HepG2 (cell line): ENCODE results near the gene LDLRAD3. TPM values are rescaled to one million over a fixed set of nuclear protein-coding genes. Genes with fewer than 3 reads are reported as not detected.
"Not testable (repeated sequence)": the region's sequence is repeated elsewhere in the genome, so short reads cannot be mapped to it uniquely, and the experiment has no call there.

ENCODE experiments used
- ATAC-seq: fragments of 200-7000 bp; cut with Tn5 transposase; 3 replicates; pipeline ENCODE4 v1.9.1; 2020; ENCODE audit warnings: mild to moderate bottlenecking, moderate library complexity
- BruUV-seq: library from RNA; stranded (reverse); fragments of 400-500 nt; replicated peaks from 2 replicates; lab custom pipeline; 2021; lab: Mats Ljungman, UMichigan
- CTCF ChIA-PET: fragments of 300-600 bp; formaldehyde crosslinking; extraction: SDS; loops from one replicate; lab custom pipeline; 2021; ENCODE audit warnings: low total read pairs, inconsistent platforms, low intra/inter-chr PET ratio; lab: Yijun Ruan, JAX
- POLR2A ChIA-PET: fragments of 350-600 bp; sonication (Branson Sonifier 250); formaldehyde crosslinking; loops from one replicate; lab custom pipeline; 2020; ENCODE audit warnings: antibody characterized with exemption, inconsistent platforms; lab: Yijun Ruan, JAX
- DNase-seq: peaks from one replicate; pipeline ENCODE4 v3.0.0-alpha.2; 2015; ENCODE audit warnings: low spot score
- FAIRE-seq: peaks from 3 replicates; lab custom pipeline; 2011; peaks lifted over from hg19 to GRCh38; lab: Jason Lieb, UNC
- H2AFZ ChIP-seq: one replicate; pipeline ENCODE4 v1.6.1; 2011; ENCODE audit warnings: low read length, inconsistent platforms
- H3K27ac ChIP-seq: fragments of 300-600 bp; 3 replicates; pipeline ENCODE4 v1.8.0; 2011; ENCODE audit warnings: mixed run types, mild to moderate bottlenecking, mixed read lengths, low read length, inconsistent platforms; ENCODE audit not compliant: insufficient read depth; ENCODE audit errors: extremely low read length
- H3K27me3 ChIP-seq, 2 experiments: fragments of 200-600 bp in 1 of 2; 2 replicates in 1 of 2; 3 replicates in 1 of 2; pipeline versions ENCODE4 v1.6.0 to v1.8.0; 2011; ENCODE audit warnings: low read length in 2 of 2, mild to moderate bottlenecking in 2 of 2, moderate library complexity in 2 of 2, inconsistent platforms in 1 of 2; ENCODE audit not compliant: insufficient read depth in 2 of 2, control insufficient read depth in 1 of 2
- H3K36me3 ChIP-seq, 2 experiments: fragments of 200-600 bp in 1 of 2; replicated peaks in 1 of 2; 2 replicates in 1 of 2; 3 replicates in 1 of 2; pipeline versions ENCODE4 v1.5.1 to v1.8.0; 2011; ENCODE audit warnings: low read length in 2 of 2, inconsistent platforms in 1 of 2; ENCODE audit not compliant: insufficient read depth in 2 of 2, control insufficient read depth in 1 of 2
- H3K4me1 ChIP-seq: 2 replicates; pipeline ENCODE4 v1.5.1; 2012; ENCODE audit warnings: low read length, inconsistent platforms; ENCODE audit not compliant: insufficient read depth
- H3K4me2 ChIP-seq: 2 replicates; pipeline ENCODE4 v1.6.0; 2011; ENCODE audit warnings: low read depth, low read length, inconsistent platforms
- H3K4me3 ChIP-seq, 3 experiments: fragments of 200-600 bp in 1 of 3; sonication (generic), shearing (Covaris generic) in 1 of 3; replicated peaks in 1 of 3; 2 replicates each; pipeline ENCODE4 v1.5.1; 2011 to 2016; ENCODE audit warnings: low read length in 3 of 3, inconsistent platforms in 2 of 3, low read depth in 2 of 3, mild to moderate bottlenecking in 2 of 3, control low read depth in 1 of 3, mixed read lengths in 1 of 3; ENCODE audit not compliant: insufficient read depth in 1 of 3
- H3K79me2 ChIP-seq: one replicate; pipeline ENCODE4 v1.6.1; 2011; ENCODE audit warnings: low read length, inconsistent platforms; ENCODE audit not compliant: insufficient read depth
- H3K9ac ChIP-seq: 2 replicates; pipeline ENCODE4 v1.6.0; 2011; ENCODE audit warnings: mild to moderate bottlenecking, low read depth, low read length, inconsistent platforms; ENCODE audit not compliant: insufficient read depth
- H3K9me3 ChIP-seq: 2 replicates; pipeline ENCODE4 v1.5.1; 2012; ENCODE audit warnings: mild to moderate bottlenecking, low read length
- H4K20me1 ChIP-seq: 2 replicates; pipeline ENCODE4 v1.6.0; 2011; ENCODE audit warnings: inconsistent platforms, mild to moderate bottlenecking, low read length, moderate library complexity; ENCODE audit not compliant: insufficient read depth
- KLF16 ChIP-seq, 2 experiments: sonication (generic) in 1 of 2; formaldehyde crosslinking in 1 of 2; IDR thresholded peaks; 2 replicates each; pipeline versions ENCODE4 v1.6.1 to v1.8.0; 2016 to 2023; ENCODE audit warnings: missing genetic modification reagents in 2 of 2, missing compliant biosample characterization in 1 of 2
- MBNL3 ChIP-seq: fragments of 250-450 bp; sonication (Bioruptor Pico); conservative IDR thresholded peaks from 2 replicates; pipeline ENCODE4 v1.8.0; 2022; ENCODE audit warnings: mild to moderate bottlenecking, inconsistent platforms
- RFX5 ChIP-seq: IDR thresholded peaks from 2 replicates; pipeline ENCODE4 v1.6.1; 2011; ENCODE audit warnings: low read depth, low read length, improper control_type of control experiment
- ZNF589 ChIP-seq: sonication (generic); formaldehyde crosslinking; conservative IDR thresholded peaks from 2 replicates; pipeline ENCODE4 v1.8.0; 2022; ENCODE audit warnings: mild to moderate bottlenecking, moderate library complexity, missing genetic modification reagents
- WGBS: methylation state at CpG from one replicate; pipeline ENCODE4 v1.1.6; 2017; ENCODE audit warnings: low lambda C conversion rate; 5-methylcytosine and 5-hydroxymethylcytosine counted together
- in situ Hi-C: cut with HindIII; loops from 2 replicates; pipeline ENCODE4 v1.10.0; 2017; ENCODE audit warnings: low pct_unique_long_range_greater_than_20kb; ENCODE audit not compliant: extremely low pct_ligation_motif_present
- intact Hi-C: fragments of 100-400 bp; cut with micrococcal nuclease; formaldehyde crosslinking; loops from one replicate; pipeline ENCODE4 v1.10.0; 2022; ENCODE audit not compliant: unreplicated experiment
- polyA plus RNA-seq, 8 experiments: library from polyadenylated mRNA; depleted of rRNA in 3 of 8; stranded (reverse) in 7 of 8; unstranded in 1 of 8; fragments of >200 nt; fragmentation: Illumina TruSeq in 4 of 8; extraction: Trizol in 4 of 8; gene quantifications; 2 replicates each; pipeline versions ENCODE4 v1.2.1 to v1.2.3, GENCODE V29; 2011 to 2016; ENCODE audit warnings: low read depth in 4 of 8, missing spikeins in 1 of 8, mixed read lengths in 1 of 8; ENCODE audit not compliant: insufficient read depth in 1 of 8
- total RNA-seq, 5 experiments: library from RNA; depleted of rRNA; stranded (reverse); fragments of >200 nt; fragmentation: Illumina TruSeq; extraction: Trizol; gene quantifications; 2 replicates each; pipeline ENCODE4 v1.2.3, GENCODE V29; 2016; ENCODE audit warnings: low read depth in 1 of 5
- TF ChIP-seq, protein P1 (sequence below): sonication (generic); formaldehyde crosslinking; IDR thresholded peaks from 2 replicates; pipeline ENCODE4 v1.5.0; 2020; ENCODE audit warnings: mild to moderate bottlenecking, missing genetic modification reagents, borderline replicate concordance

Gene LDLRAD3
- total and polyA plus RNA-seq, 2 of the 13 experiments (the other 11 are each of a cell fraction or from before 2014, with no cell fraction given): 0.50 to 0.60 TPM

GRCh38 chr11:35911616-35912165 lies 32.2 kb upstream of the LDLRAD3 start:
- intact Hi-C loops: no loop called here
- WGBS: 0% methylated on average over 1 of the region's 1 CpG
- Histone ChIP-seq H3K4me1 (no peaks in the 10 kb centered on the region), H4K20me1 (no peaks in the 10 kb centered on the region), H3K4me3 (no peak overlapping the region), H3K9me3 (no peaks in the 10 kb centered on the region), H3K27ac (no peak overlapping the region), H3K27me3 (peaks cover 0 to 7% of the 10 kb centered on the region in 2 experiments; a peak in 1 of 5 replicates), H3K79me2 (no peaks in the 10 kb centered on the region), H3K36me3 (no peaks in the 10 kb centered on the region), H3K4me2 (no peak overlapping the region), H3K9ac (no peak overlapping the region), H2AFZ (no peak overlapping the region)
- no peak for TF ChIP-seq MBNL3 (CRISPR knock-in tag)
- TF ChIP-seq ZNF589: no peak
- TF ChIP-seq RFX5: no peak
- no peak for TF ChIP-seq KLF16 (CRISPR knock-in tag; IDR thresholded peaks at IDR 0.05)
- TF ChIP-seq, protein P1, sequence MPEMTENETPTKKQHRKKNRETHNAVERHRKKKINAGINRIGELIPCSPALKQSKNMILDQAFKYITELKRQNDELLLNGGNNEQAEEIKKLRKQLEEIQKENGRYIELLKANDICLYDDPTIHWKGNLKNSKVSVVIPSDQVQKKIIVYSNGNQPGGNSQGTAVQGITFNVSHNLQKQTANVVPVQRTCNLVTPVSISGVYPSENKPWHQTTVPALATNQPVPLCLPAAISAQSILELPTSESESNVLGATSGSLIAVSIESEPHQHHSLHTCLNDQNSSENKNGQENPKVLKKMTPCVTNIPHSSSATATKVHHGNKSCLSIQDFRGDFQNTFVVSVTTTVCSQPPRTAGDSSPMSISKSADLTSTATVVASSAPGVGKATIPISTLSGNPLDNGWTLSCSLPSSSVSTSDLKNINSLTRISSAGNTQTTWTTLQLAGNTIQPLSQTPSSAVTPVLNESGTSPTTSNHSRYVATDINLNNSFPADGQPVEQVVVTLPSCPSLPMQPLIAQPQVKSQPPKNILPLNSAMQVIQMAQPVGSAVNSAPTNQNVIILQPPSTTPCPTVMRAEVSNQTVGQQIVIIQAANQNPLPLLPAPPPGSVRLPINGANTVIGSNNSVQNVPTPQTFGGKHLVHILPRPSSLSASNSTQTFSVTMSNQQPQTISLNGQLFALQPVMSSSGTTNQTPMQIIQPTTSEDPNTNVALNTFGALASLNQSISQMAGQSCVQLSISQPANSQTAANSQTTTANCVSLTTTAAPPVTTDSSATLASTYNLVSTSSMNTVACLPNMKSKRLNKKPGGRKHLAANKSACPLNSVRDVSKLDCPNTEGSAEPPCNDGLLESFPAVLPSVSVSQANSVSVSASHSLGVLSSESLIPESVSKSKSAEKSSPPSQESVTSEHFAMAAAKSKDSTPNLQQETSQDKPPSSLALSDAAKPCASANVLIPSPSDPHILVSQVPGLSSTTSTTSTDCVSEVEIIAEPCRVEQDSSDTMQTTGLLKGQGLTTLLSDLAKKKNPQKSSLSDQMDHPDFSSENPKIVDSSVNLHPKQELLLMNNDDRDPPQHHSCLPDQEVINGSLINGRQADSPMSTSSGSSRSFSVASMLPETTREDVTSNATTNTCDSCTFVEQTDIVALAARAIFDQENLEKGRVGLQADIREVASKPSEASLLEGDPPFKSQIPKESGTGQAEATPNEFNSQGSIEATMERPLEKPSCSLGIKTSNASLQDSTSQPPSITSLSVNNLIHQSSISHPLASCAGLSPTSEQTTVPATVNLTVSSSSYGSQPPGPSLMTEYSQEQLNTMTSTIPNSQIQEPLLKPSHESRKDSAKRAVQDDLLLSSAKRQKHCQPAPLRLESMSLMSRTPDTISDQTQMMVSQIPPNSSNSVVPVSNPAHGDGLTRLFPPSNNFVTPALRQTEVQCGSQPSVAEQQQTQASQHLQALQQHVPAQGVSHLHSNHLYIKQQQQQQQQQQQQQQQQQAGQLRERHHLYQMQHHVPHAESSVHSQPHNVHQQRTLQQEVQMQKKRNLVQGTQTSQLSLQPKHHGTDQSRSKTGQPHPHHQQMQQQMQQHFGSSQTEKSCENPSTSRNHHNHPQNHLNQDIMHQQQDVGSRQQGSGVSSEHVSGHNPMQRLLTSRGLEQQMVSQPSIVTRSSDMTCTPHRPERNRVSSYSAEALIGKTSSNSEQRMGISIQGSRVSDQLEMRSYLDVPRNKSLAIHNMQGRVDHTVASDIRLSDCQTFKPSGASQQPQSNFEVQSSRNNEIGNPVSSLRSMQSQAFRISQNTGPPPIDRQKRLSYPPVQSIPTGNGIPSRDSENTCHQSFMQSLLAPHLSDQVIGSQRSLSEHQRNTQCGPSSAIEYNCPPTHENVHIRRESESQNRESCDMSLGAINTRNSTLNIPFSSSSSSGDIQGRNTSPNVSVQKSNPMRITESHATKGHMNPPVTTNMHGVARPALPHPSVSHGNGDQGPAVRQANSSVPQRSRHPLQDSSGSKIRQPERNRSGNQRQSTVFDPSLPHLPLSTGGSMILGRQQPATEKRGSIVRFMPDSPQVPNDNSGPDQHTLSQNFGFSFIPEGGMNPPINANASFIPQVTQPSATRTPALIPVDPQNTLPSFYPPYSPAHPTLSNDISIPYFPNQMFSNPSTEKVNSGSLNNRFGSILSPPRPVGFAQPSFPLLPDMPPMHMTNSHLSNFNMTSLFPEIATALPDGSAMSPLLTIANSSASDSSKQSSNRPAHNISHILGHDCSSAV (CRISPR knock-in tag): no peak
- no peak for ATAC-seq
- ChIA-PET POLR2A (no interaction called here), CTCF (no interaction called here)
- FAIRE-seq: no peak
- no TSS peak for BruUV-seq
- no peak for DNase-seq
- in situ Hi-C loops: no loop called here

- H2AFZ ChIP-seq, FAIRE-seq, H3K9ac ChIP-seq, in situ Hi-C loops, H3K79me2 ChIP-seq, BruUV-seq, H3K9me3 ChIP-seq, DNase-seq, H3K36me3 ChIP-seq, H3K27ac ChIP-seq, CTCF ChIA-PET, H3K4me3 ChIP-seq, ATAC-seq, H3K4me1 ChIP-seq, intact Hi-C loops, POLR2A ChIA-PET, H4K20me1 ChIP-seq, H3K27me3 ChIP-seq, H3K4me2 ChIP-seq: not testable (repeated sequence)
- WGBS: 5% methylated on average over 7 of the region's 7 CpGs
Measured at GRCh38 chr11:35912436-35912835, 31.4 kb upstream of the LDLRAD3 start.
